IPS DF 6.9 (cell line): ENCODE results near the gene GM2A.

Experiments
- DNase-seq: peaks from one replicate; pipeline ENCODE4 v3.0.0-alpha.2; 2013; ENCODE audit warnings: low read depth, low spot score
- H3K27ac ChIP-seq: one replicate; pipeline ENCODE4 v1.5.1; 2013; ENCODE audit warnings: low read length, control low read depth
- H3K27me3 ChIP-seq: 2 replicates; pipeline ENCODE4 v1.6.1; 2013; ENCODE audit warnings: mild to moderate bottlenecking, low read length; ENCODE audit not compliant: control insufficient read depth, insufficient read depth
- H3K36me3 ChIP-seq: 2 replicates; pipeline ENCODE4 v1.6.1; 2013; ENCODE audit warnings: low read length; ENCODE audit not compliant: control insufficient read depth, insufficient read depth
- H3K4me1 ChIP-seq: 2 replicates; pipeline ENCODE4 v1.6.1; 2013; ENCODE audit warnings: low read length; ENCODE audit not compliant: control insufficient read depth, insufficient read depth
- H3K4me3 ChIP-seq: 2 replicates; pipeline ENCODE4 v1.5.1; 2013; ENCODE audit warnings: mild to moderate bottlenecking, low read length
- H3K9me3 ChIP-seq: 2 replicates; pipeline ENCODE4 v1.6.1; 2013; ENCODE audit warnings: low read length, inconsistent platforms; ENCODE audit not compliant: control insufficient read depth, insufficient read depth
- WGBS: extraction: QIAGEN DNeasy Blood & Tissue Kit; methylation state at CpG from one replicate; pipeline ENCODE4 v1.1.7; 2013; ENCODE audit warnings: mixed read lengths, missing lambda C conversion rate; ENCODE audit not compliant: insufficient read length, insufficient coverage; 5-methylcytosine and 5-hydroxymethylcytosine counted together

GM2A gene

GRCh38 chr5:151252762-151253604 lies at the start of gene GM2A:
GM2A (plus strand) TSS chr5:151253185; CDS start chr5:151253217, 32 bp downstream.
- Histone ChIP-seq H3K4me1 (peaks cover 4% of the 10 kb centered on the region; the same call in 1 of the 2 replicates), H3K27ac (no peak within 1 kb of the TSS), H3K36me3 (no peaks in the 10 kb centered on the region), H3K4me3 (peak within 1 kb of the TSS; percentile 47; the same call in 1 of the 2 replicates), H3K27me3 (no peaks in the 10 kb centered on the region), H3K9me3 (no peaks in the 10 kb centered on the region)
- no CpG with 5 or more reads among the region's 52 CpGs for WGBS
- DNase-seq: peak; percentile 97

GRCh38 chr5:151204051-151204450 lies 48.9 kb upstream of the GM2A start:
- H3K36me3 ChIP-seq: no peaks in the 10 kb centered on the region
- no peak for DNase-seq
- no peak overlapping the region for H3K27ac ChIP-seq
- WGBS: no CpG with 5 or more reads among the region's 5 CpGs
- H3K4me3 ChIP-seq: no peak overlapping the region
- no peaks in the 10 kb centered on the region for H3K9me3 ChIP-seq
- H3K27me3 ChIP-seq: no peaks in the 10 kb centered on the region
- no peaks in the 10 kb centered on the region for H3K4me1 ChIP-seq

- DNase-seq: no peak
Measured at GRCh38 chr5:151205411-151205810, 47.6 kb upstream of the GM2A start.

GRCh38 chr5:151208481-151208914 lies 44.5 kb upstream of the GM2A start:
- Histone ChIP-seq H3K4me3 (no peak overlapping the region), H3K27ac (no peak overlapping the region), H3K4me1 (no peaks in the 10 kb centered on the region), H3K36me3 (no peaks in the 10 kb centered on the region), H3K9me3 (no peaks in the 10 kb centered on the region), H3K27me3 (no peaks in the 10 kb centered on the region)
- WGBS: no CpG with 5 or more reads among the region's 5 CpGs
- DNase-seq: no peak

More at GRCh38 chr5:151205411-151205810, 47.6 kb upstream of the GM2A start:
- Histone ChIP-seq H3K36me3 (no peaks in the 10 kb centered on the region), H3K4me3 (no peak overlapping the region), H3K4me1 (no peaks in the 10 kb centered on the region), H3K27ac (no peak overlapping the region), H3K27me3 (no peaks in the 10 kb centered on the region), H3K9me3 (no peaks in the 10 kb centered on the region)
- no CpG with 5 or more reads among the region's 10 CpGs for WGBS

GRCh38 chr5:151212406-151212798 lies 40.6 kb upstream of the GM2A start:
- no peak overlapping the region for H3K27ac ChIP-seq

GRCh38 chr5:151213803-151214613 lies 39.0 kb upstream of the GM2A start:
- no peak for DNase-seq
- Histone ChIP-seq H3K27me3 (no peaks in the 10 kb centered on the region), H3K9me3 (no peaks in the 10 kb centered on the region), H3K4me3 (no peak overlapping the region), H3K27ac (no peak overlapping the region), H3K4me1 (no peaks in the 10 kb centered on the region), H3K36me3 (no peaks in the 10 kb centered on the region)
- no CpG with 5 or more reads among the region's 9 CpGs for WGBS

More at GRCh38 chr5:151212406-151212798, 40.6 kb upstream of the GM2A start:
- no peaks in the 10 kb centered on the region for H3K27me3 ChIP-seq
- H3K4me3 ChIP-seq: no peak overlapping the region
- no peaks in the 10 kb centered on the region for H3K4me1 ChIP-seq
- no peak for DNase-seq
- no peaks in the 10 kb centered on the region for H3K9me3 ChIP-seq
- H3K36me3 ChIP-seq: no peaks in the 10 kb centered on the region
- no CpG with 5 or more reads among the region's 3 CpGs for WGBS

GRCh38 chr5:151214614-151215545 lies 38.1 kb upstream of the GM2A start:
- H3K27ac ChIP-seq: no peak overlapping the region
- H3K36me3 ChIP-seq: no peaks in the 10 kb centered on the region
- no CpG with 5 or more reads among the region's 10 CpGs for WGBS
- no peaks in the 10 kb centered on the region for H3K27me3 ChIP-seq
- H3K4me3 ChIP-seq: no peak overlapping the region
- no peaks in the 10 kb centered on the region for H3K9me3 ChIP-seq
- DNase-seq: no peak
- no peaks in the 10 kb centered on the region for H3K4me1 ChIP-seq

GRCh38 chr5:151215546-151215880 lies 37.5 kb upstream of the GM2A start:
- no peak overlapping the region for H3K27ac ChIP-seq
- DNase-seq: no peak
- H3K36me3 ChIP-seq: no peaks in the 10 kb centered on the region
- no peak overlapping the region for H3K4me3 ChIP-seq
- no peaks in the 10 kb centered on the region for H3K9me3 ChIP-seq
- H3K4me1 ChIP-seq: no peaks in the 10 kb centered on the region
- no peaks in the 10 kb centered on the region for H3K27me3 ChIP-seq
- no CpG with 5 or more reads among the region's 2 CpGs for WGBS

- Histone ChIP-seq H3K27me3 (no peaks in the 10 kb centered on the region), H3K4me3 (no peak overlapping the region), H3K36me3 (no peaks in the 10 kb centered on the region), H3K27ac (no peak overlapping the region), H3K4me1 (no peaks in the 10 kb centered on the region), H3K9me3 (no peaks in the 10 kb centered on the region)
- no CpG with 5 or more reads among the region's 5 CpGs for WGBS
- no peak for DNase-seq
Measured at GRCh38 chr5:151216781-151217180, 36.2 kb upstream of the GM2A start.

GRCh38 chr5:151218177-151218576 lies 34.8 kb upstream of the GM2A start:
- Histone ChIP-seq H3K4me3 (no peak overlapping the region), H3K4me1 (no peaks in the 10 kb centered on the region), H3K36me3 (no peaks in the 10 kb centered on the region), H3K9me3 (no peaks in the 10 kb centered on the region), H3K27ac (no peak overlapping the region), H3K27me3 (no peaks in the 10 kb centered on the region)
- WGBS: no CpG with 5 or more reads among the region's 6 CpGs
- no peak for DNase-seq
